CD14-positive monocyte (primary cell): ENCODE results near the gene C19orf67. TPM values are rescaled to one million over a fixed set of nuclear protein-coding genes. Genes with fewer than 3 reads are reported as not detected.

Experiments
- DNase-seq, 3 donors: peaks; one replicate each; pipeline ENCODE4 v3.0.0-alpha.2; 2011 to 2022
- H2AFZ ChIP-seq: 2 replicates; pipeline ENCODE4 v1.6.0; 2012; ENCODE audit warnings: mild to moderate bottlenecking, low read depth, low read length, inconsistent platforms; ENCODE audit not compliant: insufficient read depth, poor library complexity, severe bottlenecking
- H3K27ac ChIP-seq, 2 donors: 1 replicate in 1 of 2; 2 replicates in 1 of 2; pipeline ENCODE4 v1.5.1; 2012 to 2013; ENCODE audit warnings: low read length in 2 of 2, control low read depth in 1 of 2, inconsistent platforms in 1 of 2, low read depth in 1 of 2, mild to moderate bottlenecking in 1 of 2
- H3K27me3 ChIP-seq, 2 donors: one replicate each; pipeline versions ENCODE4 v1.6.0 to v1.6.1; 2011 to 2013; ENCODE audit warnings: low read length in 2 of 2; ENCODE audit not compliant: control insufficient read depth in 2 of 2, insufficient read depth in 2 of 2
- H3K36me3 ChIP-seq, 2 donors: replicated peaks in 1 of 2; 1 replicate in 1 of 2; 2 replicates in 1 of 2; pipeline versions ENCODE4 v1.5.1 to v1.6.1; 2012 to 2013; ENCODE audit warnings: low read length in 2 of 2, control low read depth in 1 of 2, inconsistent platforms in 1 of 2, mild to moderate bottlenecking in 1 of 2; ENCODE audit not compliant: insufficient read depth in 2 of 2, control insufficient read depth in 1 of 2
- H3K4me1 ChIP-seq, 2 donors: 1 replicate in 1 of 2; 2 replicates in 1 of 2; pipeline versions ENCODE4 v1.5.1 to v1.6.1; 2012 to 2013; ENCODE audit warnings: low read length in 2 of 2, control low read depth in 1 of 2, inconsistent platforms in 1 of 2, mild to moderate bottlenecking in 1 of 2, moderate library complexity in 1 of 2; ENCODE audit not compliant: insufficient read depth in 2 of 2, control insufficient read depth in 1 of 2
- H3K4me2 ChIP-seq: replicated peaks from 2 replicates; pipeline ENCODE3; 2012; ENCODE audit warnings: low read length, moderate library complexity, mild to moderate bottlenecking; ENCODE audit not compliant: poor library complexity, severe bottlenecking; ENCODE audit errors: extremely low read depth
- H3K4me3 ChIP-seq, 3 experiments: fragments of 200-600 bp in 1 of 3; sonication (generic) in 1 of 3; replicated peaks in 1 of 3; 1 replicate in 2 of 3; 2 replicates in 1 of 3; pipeline ENCODE4 v1.5.1; 2011 to 2013; ENCODE audit warnings: low read length in 3 of 3, mild to moderate bottlenecking in 3 of 3, control low read depth in 2 of 3, low read depth in 2 of 3, inconsistent platforms in 1 of 3, moderate library complexity in 1 of 3
- H3K79me2 ChIP-seq: 2 replicates; pipeline ENCODE4 v1.6.0; 2012; ENCODE audit warnings: mild to moderate bottlenecking, control low read depth, inconsistent platforms, low read length, moderate library complexity; ENCODE audit not compliant: insufficient read depth
- H3K9ac ChIP-seq: 2 replicates; pipeline ENCODE4 v1.6.0; 2017; ENCODE audit warnings: low read length, mild to moderate bottlenecking; ENCODE audit not compliant: insufficient read depth, poor library complexity, severe bottlenecking
- H3K9me3 ChIP-seq, 2 donors: replicated peaks in 1 of 2; 1 replicate in 1 of 2; 2 replicates in 1 of 2; pipeline versions ENCODE4 v1.5.1 to v1.6.1; 2012 to 2013; ENCODE audit warnings: low read length in 2 of 2, control low read depth in 1 of 2; ENCODE audit not compliant: control insufficient read depth in 1 of 2, insufficient read depth in 1 of 2
- H4K20me1 ChIP-seq: 2 replicates; pipeline ENCODE4 v1.6.0; 2012; ENCODE audit warnings: mild to moderate bottlenecking, low read length, control low read depth, moderate library complexity; ENCODE audit not compliant: insufficient read depth
- H3K27ac Mint-ChIP-seq, 7 donors: one replicate each; pipeline ENCODE4 v1.8.0; 2020; ENCODE audit warnings: mild to moderate bottlenecking in 7 of 7, mixed read lengths in 7 of 7, moderate library complexity in 6 of 7, inconsistent platforms in 2 of 7
- H3K27me3 Mint-ChIP-seq, 3 donors: one replicate each; pipeline ENCODE4 v1.8.0; 2021 to 2022; ENCODE audit warnings: low read depth in 3 of 3, mild to moderate bottlenecking in 3 of 3, mixed read lengths in 3 of 3, moderate library complexity in 3 of 3, inconsistent platforms in 1 of 3
- H3K36me3 Mint-ChIP-seq, 2 donors: one replicate each; pipeline ENCODE4 v1.8.0; 2020; ENCODE audit warnings: mixed read lengths in 2 of 2, inconsistent platforms in 1 of 2, mild to moderate bottlenecking in 1 of 2
- H3K4me1 Mint-ChIP-seq: one replicate; pipeline ENCODE4 v1.8.0; 2020; ENCODE audit warnings: mild to moderate bottlenecking, mixed read lengths
- H3K4me3 Mint-ChIP-seq, 2 donors: one replicate each; pipeline ENCODE4 v1.8.0; 2020; ENCODE audit warnings: mild to moderate bottlenecking in 2 of 2, mixed read lengths in 2 of 2, moderate library complexity in 1 of 2
- H3K9me3 Mint-ChIP-seq, 7 donors: one replicate each; pipeline ENCODE4 v1.8.0; 2020 to 2022; ENCODE audit warnings: mixed read lengths in 7 of 7, mild to moderate bottlenecking in 6 of 7, moderate library complexity in 6 of 7, inconsistent platforms in 2 of 7
- WGBS: methylation state at CpG from one replicate; pipeline ENCODE4 v1.1.5; 2013; ENCODE audit warnings: missing lambda C conversion rate; ENCODE audit not compliant: insufficient coverage; 5-methylcytosine and 5-hydroxymethylcytosine counted together
- intact Hi-C, 2 donors: fragments of 100-400 bp; cut with micrococcal nuclease; formaldehyde crosslinking; loops; one replicate each; pipeline versions ENCODE4 v1.15.0 to v1.15.1; 2023
- polyA plus RNA-seq, 3 donors: library from polyadenylated mRNA; depleted of rRNA in 1 of 3; unstranded in 2 of 3; stranded (reverse) in 1 of 3; fragments of 300-500 nt in 2 of 3; fragments of >200 nt in 1 of 3; fragmentation: Illumina TruSeq in 2 of 3; gene quantifications; 1 replicate in 2 of 3; 2 replicates in 1 of 3; pipeline ENCODE4 v1.2.3, GENCODE V29; 2012 to 2021
- TF ChIP-seq, protein P1 (sequence below): fragments of 200-600 bp; IDR thresholded peaks from one replicate; pipeline ENCODE4 v1.8.0; 2022; ENCODE audit warnings: antibody characterized with exemption, mild to moderate bottlenecking

The C19orf67 gene
- polyA plus RNA-seq, 3 donors: not detected

DNA sequence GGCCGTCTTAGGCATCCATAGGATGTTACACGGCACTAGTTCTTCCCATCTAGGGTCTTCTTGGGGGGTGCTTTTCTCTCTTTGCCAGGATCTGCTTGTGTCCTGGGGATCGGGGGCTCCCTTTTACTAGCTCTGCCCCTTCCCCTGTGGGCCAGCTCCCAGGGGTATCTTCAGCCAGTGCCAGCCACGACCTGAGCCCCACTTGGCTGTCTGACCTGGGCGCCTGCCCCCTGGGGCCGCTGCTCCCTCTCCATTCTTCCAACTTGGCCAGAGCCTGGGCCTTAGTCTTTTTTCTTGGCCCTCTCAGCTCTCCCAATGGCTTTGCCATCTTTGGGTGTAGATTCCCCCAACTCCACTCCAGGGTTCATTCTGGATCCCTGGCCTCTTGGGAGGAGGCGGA lies 28.9 kb upstream of the C19orf67 start:
- peak overlapping the region; percentile 85 to 94 (median 90) for H3K27ac Mint-ChIP-seq
- no peaks in the 10 kb centered on the region for H3K9me3 Mint-ChIP-seq
- peaks cover 2 to 39% of the 10 kb centered on the region in 2 donors for H3K36me3 Mint-ChIP-seq
- Histone ChIP-seq H3K9me3 (no peaks in the 10 kb centered on the region), H3K36me3 (peaks cover 4 to 11% of the 10 kb centered on the region in 2 donors), H3K79me2 (peaks cover 77% of the 10 kb centered on the region), H3K27me3 (no peaks in the 10 kb centered on the region), H4K20me1 (peaks cover 73% of the 10 kb centered on the region), H3K4me2 (peak overlapping the region; percentile 99), H3K4me1 (peaks cover 57 to 69% of the 10 kb centered on the region in 2 donors), H3K27ac (peak overlapping the region; percentile 73 to 86), H3K4me3 (peak overlapping the region in 1 of 3 experiments; percentile 99), H2AFZ (no peak overlapping the region), H3K9ac (no peak overlapping the region)
- WGBS: 95% methylated on average over 5 of the region's 7 CpGs
- DNase-seq: no peak
- H3K4me3 Mint-ChIP-seq: peak overlapping the region in 1 of 2 donors; percentile 65
- intact Hi-C loops: loop anchor here (2.0 kb wide), 2 partner anchors 20 to 22 kb away; partner anchors contain the start of gene ASF1B (in 1 of the 2)
- TF ChIP-seq, protein P1, sequence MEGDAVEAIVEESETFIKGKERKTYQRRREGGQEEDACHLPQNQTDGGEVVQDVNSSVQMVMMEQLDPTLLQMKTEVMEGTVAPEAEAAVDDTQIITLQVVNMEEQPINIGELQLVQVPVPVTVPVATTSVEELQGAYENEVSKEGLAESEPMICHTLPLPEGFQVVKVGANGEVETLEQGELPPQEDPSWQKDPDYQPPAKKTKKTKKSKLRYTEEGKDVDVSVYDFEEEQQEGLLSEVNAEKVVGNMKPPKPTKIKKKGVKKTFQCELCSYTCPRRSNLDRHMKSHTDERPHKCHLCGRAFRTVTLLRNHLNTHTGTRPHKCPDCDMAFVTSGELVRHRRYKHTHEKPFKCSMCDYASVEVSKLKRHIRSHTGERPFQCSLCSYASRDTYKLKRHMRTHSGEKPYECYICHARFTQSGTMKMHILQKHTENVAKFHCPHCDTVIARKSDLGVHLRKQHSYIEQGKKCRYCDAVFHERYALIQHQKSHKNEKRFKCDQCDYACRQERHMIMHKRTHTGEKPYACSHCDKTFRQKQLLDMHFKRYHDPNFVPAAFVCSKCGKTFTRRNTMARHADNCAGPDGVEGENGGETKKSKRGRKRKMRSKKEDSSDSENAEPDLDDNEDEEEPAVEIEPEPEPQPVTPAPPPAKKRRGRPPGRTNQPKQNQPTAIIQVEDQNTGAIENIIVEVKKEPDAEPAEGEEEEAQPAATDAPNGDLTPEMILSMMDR: no peak
- peaks cover 62% of the 10 kb centered on the region for H3K4me1 Mint-ChIP-seq
- peaks cover 0 to 1% (median 0%) of the 10 kb centered on the region in 3 donors for H3K27me3 Mint-ChIP-seq

DNA sequence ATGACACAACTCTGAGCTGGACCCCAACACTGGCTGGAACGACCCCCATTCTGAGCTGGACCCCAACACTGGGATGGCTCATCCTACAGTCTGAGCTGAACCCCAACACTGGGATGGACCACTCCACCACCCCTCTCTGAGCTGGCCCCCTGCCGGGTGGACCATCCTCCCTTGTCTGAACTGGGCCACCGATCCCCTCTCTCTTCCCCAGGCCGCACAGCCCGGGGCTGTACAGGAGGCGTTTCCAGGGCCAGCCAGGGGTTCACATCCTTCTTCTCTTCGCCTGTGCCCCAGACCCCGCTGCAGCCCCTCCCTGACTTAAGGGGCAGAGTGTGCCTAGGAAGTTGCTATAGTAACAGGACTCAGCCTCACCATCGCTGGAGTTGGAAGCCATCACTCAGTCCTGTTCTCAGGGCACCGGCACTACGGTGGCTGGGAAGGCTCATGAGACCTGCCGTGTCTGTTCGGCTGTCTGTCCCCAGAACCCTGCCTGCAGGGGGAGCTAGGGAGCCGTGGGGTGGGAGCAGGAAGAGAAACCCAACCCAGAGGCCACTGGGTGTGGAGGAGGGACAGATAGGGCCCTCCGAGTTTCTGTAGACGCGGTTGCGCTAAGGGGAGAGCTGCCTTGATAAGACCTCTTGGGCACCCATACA lies 28.3 kb upstream of the C19orf67 start:
- no peaks in the 10 kb centered on the region for H3K9me3 Mint-ChIP-seq
- Histone ChIP-seq H2AFZ (no peak overlapping the region), H3K4me3 (peak overlapping the region in 1 of 3 experiments; percentile 99), H3K79me2 (peaks cover 78% of the 10 kb centered on the region), H3K36me3 (peaks cover 4 to 11% of the 10 kb centered on the region in 2 donors), H3K4me1 (peaks cover 52 to 64% of the 10 kb centered on the region in 2 donors), H3K9ac (no peak overlapping the region), H4K20me1 (peaks cover 79% of the 10 kb centered on the region), H3K4me2 (peak overlapping the region; percentile 73), H3K9me3 (no peaks in the 10 kb centered on the region), H3K27me3 (no peaks in the 10 kb centered on the region), H3K27ac (peak overlapping the region; percentile 73 to 86)
- H3K27ac Mint-ChIP-seq: peak overlapping the region; percentile 11 to 90 (median 84)
- peaks cover 0 to 1% (median 0%) of the 10 kb centered on the region in 3 donors for H3K27me3 Mint-ChIP-seq
- peaks cover 57% of the 10 kb centered on the region for H3K4me1 Mint-ChIP-seq
- WGBS: 86% methylated on average over 18 of the region's 18 CpGs
- peak overlapping the region in 1 of 2 donors; percentile 9 for H3K4me3 Mint-ChIP-seq
- H3K36me3 Mint-ChIP-seq: peaks cover 2 to 42% of the 10 kb centered on the region in 2 donors
- TF ChIP-seq, protein P1: peak; percentile 2
- peak in 2 of 3 donors; percentile 39 to 45 for DNase-seq
- intact Hi-C loops: loop anchor here (2.0 kb wide), 2 partner anchors 21 to 23 kb away; partner anchors contain the start of gene ASF1B (in 1 of the 2)
